Measurements from ENCODE around the gene EID1. TPM values are rescaled to one million over a fixed set of nuclear protein-coding genes. Genes with fewer than 3 reads are reported as not detected.

The EID1 gene
- total RNA-seq, 1 experiment from 2014 or later: 128 TPM

- BruUV-seq (replicated peaks): no TSS peak
- H3K27ac ChIP-seq (ENCODE audit: low read depth, low read length, poor library complexity, severe bottlenecking): no peak overlapping the region
- no peak for TF ChIP-seq EZH2 (IDR thresholded peaks at IDR 0.05; ENCODE audit: borderline replicate concordance, low read depth, low read length, poor library complexity, severe bottlenecking)
- TF ChIP-seq CTCF (conservative IDR thresholded peaks at IDR 0.05; ENCODE audit: low read depth, low read length): no peak
- CTCF ChIA-PET: no interaction called here
- H3K9me3 ChIP-seq (ENCODE audit: low read depth, low read length, poor library complexity, severe bottlenecking): no peaks in the 10 kb centered on the region
- no peaks in the 10 kb centered on the region for H3K27me3 ChIP-seq (replicated peaks; ENCODE audit: insufficient read depth, low read depth, low read length, poor library complexity)
- H3K36me3 ChIP-seq (ENCODE audit: insufficient read depth, low read length, poor library complexity, severe bottlenecking): no peaks in the 10 kb centered on the region
- intact Hi-C loops (cut with micrococcal nuclease; ENCODE audit: unreplicated experiment): no loop called here
- no peak for DNase-seq (ENCODE audit: low spot score)
- no peak overlapping the region for H3K4me3 ChIP-seq (ENCODE audit: low read depth, low read length, poor library complexity, severe bottlenecking)
- H3K4me1 ChIP-seq (ENCODE audit: insufficient read depth, low read length, poor library complexity, severe bottlenecking): peaks cover 4% of the 10 kb centered on the region
- POLR2A ChIA-PET (ENCODE audit: low non-redundant PET): no interaction called here
These were observed 10.9 kb downstream of the EID1 start for GRCh38 chr15:48888836-48889235.

- intact Hi-C loops (cut with micrococcal nuclease; ENCODE audit: unreplicated experiment): no loop called here
These were observed 12.0 kb downstream of the EID1 start for GRCh38 chr15:48889925-48890324.

DNA sequence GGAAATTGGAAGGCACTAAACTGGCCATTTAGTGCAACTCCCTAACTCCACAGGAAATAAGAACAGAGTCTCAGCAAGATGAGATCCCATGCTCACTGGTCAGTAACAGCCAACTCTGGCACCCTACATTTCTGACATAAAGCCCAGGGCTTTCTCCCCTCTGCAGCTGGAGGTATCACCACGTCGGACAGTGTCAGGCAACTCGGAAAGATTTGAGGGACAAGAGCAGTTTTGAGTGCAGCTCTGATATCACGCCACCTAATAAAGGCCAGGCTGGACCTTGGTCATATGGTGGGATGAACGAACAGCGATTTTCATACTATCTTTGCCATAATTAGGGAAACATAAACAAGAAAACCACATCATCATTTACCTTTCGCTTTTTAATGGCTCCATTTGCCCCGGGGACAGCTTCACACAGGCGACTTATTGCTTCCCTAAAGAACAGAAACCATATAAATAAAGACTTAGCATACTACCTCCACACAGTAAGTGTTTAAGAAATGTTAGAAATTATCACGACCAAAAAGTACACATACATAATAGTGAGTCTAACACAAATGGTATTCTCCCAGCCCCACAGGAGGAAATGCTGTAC lies 12.5 kb downstream of the EID1 start:
- intact Hi-C loops (cut with micrococcal nuclease; ENCODE audit: unreplicated experiment): no loop called here
- Histone ChIP-seq H3K4me1 (ENCODE audit: insufficient read depth, low read length, poor library complexity, severe bottlenecking) (peaks cover 4% of the 10 kb centered on the region), H3K36me3 (ENCODE audit: insufficient read depth, low read length, poor library complexity, severe bottlenecking) (no peaks in the 10 kb centered on the region), H3K27me3 (replicated peaks; ENCODE audit: insufficient read depth, low read depth, low read length, poor library complexity) (no peaks in the 10 kb centered on the region), H3K27ac (ENCODE audit: low read depth, low read length, poor library complexity, severe bottlenecking) (no peak overlapping the region), H3K4me3 (ENCODE audit: low read depth, low read length, poor library complexity, severe bottlenecking) (no peak overlapping the region), H3K9me3 (ENCODE audit: low read depth, low read length, poor library complexity, severe bottlenecking) (no peaks in the 10 kb centered on the region)
- ChIA-PET POLR2A (ENCODE audit: low non-redundant PET) (no interaction called here), CTCF (no interaction called here)
- no peak for TF ChIP-seq EZH2 (IDR thresholded peaks at IDR 0.05; ENCODE audit: borderline replicate concordance, low read depth, low read length, poor library complexity, severe bottlenecking)
- TF ChIP-seq CTCF (conservative IDR thresholded peaks at IDR 0.05; ENCODE audit: low read depth, low read length): no peak
- BruUV-seq (replicated peaks): no TSS peak
- DNase-seq (ENCODE audit: low spot score): no peak

More at GRCh38 chr15:48889925-48890324, 12.0 kb downstream of the EID1 start:
- ChIA-PET POLR2A (ENCODE audit: low non-redundant PET) (no interaction called here), CTCF (no interaction called here)
- H3K9me3 ChIP-seq (ENCODE audit: low read depth, low read length, poor library complexity, severe bottlenecking): no peaks in the 10 kb centered on the region
- no peak overlapping the region for H3K27ac ChIP-seq (ENCODE audit: low read depth, low read length, poor library complexity, severe bottlenecking)
- BruUV-seq (replicated peaks): no TSS peak
- H3K4me3 ChIP-seq (ENCODE audit: low read depth, low read length, poor library complexity, severe bottlenecking): no peak overlapping the region
- H3K27me3 ChIP-seq (replicated peaks; ENCODE audit: insufficient read depth, low read depth, low read length, poor library complexity): no peaks in the 10 kb centered on the region
- TF ChIP-seq CTCF (conservative IDR thresholded peaks at IDR 0.05; ENCODE audit: low read depth, low read length) (no peak), EZH2 (IDR thresholded peaks at IDR 0.05; ENCODE audit: borderline replicate concordance, low read depth, low read length, poor library complexity, severe bottlenecking) (no peak)
- no peaks in the 10 kb centered on the region for H3K36me3 ChIP-seq (ENCODE audit: insufficient read depth, low read length, poor library complexity, severe bottlenecking)
- H3K4me1 ChIP-seq (ENCODE audit: insufficient read depth, low read length, poor library complexity, severe bottlenecking): peaks cover 4% of the 10 kb centered on the region
- no peak for DNase-seq (ENCODE audit: low spot score)

All from A673 (cell line).